ES-I3 (cell line): Measurements from ENCODE around the gene RIN3.

Source experiments
- H3K36me3 ChIP-seq: 2 replicates; pipeline ENCODE4 v1.6.1; 2013; ENCODE audit warnings: mild to moderate bottlenecking, low read length, control low read depth, moderate library complexity; ENCODE audit not compliant: insufficient read depth
- H3K4me1 ChIP-seq: 2 replicates; pipeline ENCODE4 v1.6.1; 2013; ENCODE audit warnings: mild to moderate bottlenecking, control low read depth, low read length; ENCODE audit not compliant: insufficient read depth
- H3K9ac ChIP-seq: 2 replicates; pipeline ENCODE4 v1.6.1; 2013; ENCODE audit warnings: low read depth, mild to moderate bottlenecking, low read length, moderate library complexity
- H3K9me3 ChIP-seq: 2 replicates; pipeline ENCODE4 v1.6.1; 2013; ENCODE audit warnings: mild to moderate bottlenecking, low read length, moderate library complexity; ENCODE audit not compliant: control insufficient read depth, insufficient read depth

RIN3 gene

GRCh38 chr14:92586963-92587699, 73.5 kb downstream of the RIN3 start:
- Histone ChIP-seq H3K9me3 (no peaks in the 10 kb centered on the region), H3K9ac (no peak overlapping the region), H3K36me3 (no peaks in the 10 kb centered on the region), H3K4me1 (no peaks in the 10 kb centered on the region)

- Histone ChIP-seq H3K9me3 (no peaks in the 10 kb centered on the region), H3K36me3 (no peaks in the 10 kb centered on the region), H3K9ac (no peak overlapping the region), H3K4me1 (no peaks in the 10 kb centered on the region)
Measured at GRCh38 chr14:92587700-92588085, 74.1 kb downstream of the RIN3 start.

GRCh38 chr14:92589213-92589852, 75.8 kb downstream of the RIN3 start:
- Histone ChIP-seq H3K36me3 (no peaks in the 10 kb centered on the region), H3K9ac (no peak overlapping the region), H3K4me1 (no peaks in the 10 kb centered on the region), H3K9me3 (no peaks in the 10 kb centered on the region)

GRCh38 chr14:92590176-92590575, 76.6 kb downstream of the RIN3 start:
- Histone ChIP-seq H3K36me3 (no peaks in the 10 kb centered on the region), H3K9ac (no peak overlapping the region), H3K4me1 (no peaks in the 10 kb centered on the region), H3K9me3 (no peaks in the 10 kb centered on the region)

GRCh38 chr14:92590941-92591340, 77.4 kb downstream of the RIN3 start:
- Histone ChIP-seq H3K36me3 (no peaks in the 10 kb centered on the region), H3K9ac (no peak overlapping the region), H3K9me3 (no peaks in the 10 kb centered on the region), H3K4me1 (no peaks in the 10 kb centered on the region)

- H3K9ac ChIP-seq, result no peak overlapping the region
- no peaks in the 10 kb centered on the region for H3K9me3 ChIP-seq
- H3K36me3 ChIP-seq, result no peaks in the 10 kb centered on the region
- no peaks in the 10 kb centered on the region for H3K4me1 ChIP-seq
Measured at GRCh38 chr14:92591346-92591745, 77.8 kb downstream of the RIN3 start.

GRCh38 chr14:92595267-92595666, 81.7 kb downstream of the RIN3 start:
- Histone ChIP-seq H3K4me1 (no peaks in the 10 kb centered on the region; the same call in 1 of the 2 replicates), H3K9ac (no peak overlapping the region), H3K9me3 (no peaks in the 10 kb centered on the region), H3K36me3 (no peaks in the 10 kb centered on the region)

- H3K36me3 ChIP-seq, result no peaks in the 10 kb centered on the region
- H3K4me1 ChIP-seq, result no peaks in the 10 kb centered on the region; the same call in 1 of the 2 replicates
- no peaks in the 10 kb centered on the region for H3K9me3 ChIP-seq
Measured at GRCh38 chr14:92596331-92596907, 82.8 kb downstream of the RIN3 start.

GRCh38 chr14:92597906-92598905, 84.6 kb downstream of the RIN3 start:
- Histone ChIP-seq H3K9me3 (no peaks in the 10 kb centered on the region), H3K9ac (no peak overlapping the region), H3K36me3 (no peaks in the 10 kb centered on the region), H3K4me1 (no peaks in the 10 kb centered on the region; the same call in 1 of the 2 replicates)

More at GRCh38 chr14:92596331-92596907, 82.8 kb downstream of the RIN3 start:
- H3K9ac ChIP-seq, result no peak overlapping the region

GRCh38 chr14:92599811-92600210, 86.2 kb downstream of the RIN3 start:
- H3K9me3 ChIP-seq, result no peaks in the 10 kb centered on the region
- no peak overlapping the region for H3K9ac ChIP-seq
- H3K4me1 ChIP-seq, result no peaks in the 10 kb centered on the region; the same call in 1 of the 2 replicates
- H3K36me3 ChIP-seq, result no peaks in the 10 kb centered on the region

GRCh38 chr14:92600318-92601053, 86.9 kb downstream of the RIN3 start:
- H3K9me3 ChIP-seq, result no peaks in the 10 kb centered on the region
- no peak overlapping the region for H3K9ac ChIP-seq
- no peaks in the 10 kb centered on the region; the same call in 1 of the 2 replicates for H3K4me1 ChIP-seq
- no peaks in the 10 kb centered on the region for H3K36me3 ChIP-seq

- H3K9ac ChIP-seq, result no peak overlapping the region
- no peaks in the 10 kb centered on the region for H3K36me3 ChIP-seq
Measured at GRCh38 chr14:92601131-92601710, 87.6 kb downstream of the RIN3 start.

GRCh38 chr14:92601757-92602417, 88.3 kb downstream of the RIN3 start:
- Histone ChIP-seq H3K9me3 (no peaks in the 10 kb centered on the region), H3K9ac (no peak overlapping the region), H3K36me3 (no peaks in the 10 kb centered on the region), H3K4me1 (no peaks in the 10 kb centered on the region; the same call in 1 of the 2 replicates)

More at GRCh38 chr14:92601131-92601710, 87.6 kb downstream of the RIN3 start:
- H3K4me1 ChIP-seq, result no peaks in the 10 kb centered on the region; the same call in 1 of the 2 replicates
- H3K9me3 ChIP-seq, result no peaks in the 10 kb centered on the region
